Measurements from ENCODE around the gene BUB1B.

BUB1B gene

GRCh38 chr15:40257656-40258450 is 97.0 kb downstream of the BUB1B start:
- DNase-seq: no peak

- DNase-seq: no peak
Observed at GRCh38 chr15:40258544-40258943, 97.7 kb downstream of the BUB1B start.

GRCh38 chr15:40259021-40259420 is 98.2 kb downstream of the BUB1B start:
- no peak for DNase-seq

GRCh38 chr15:40263024-40263754 is 102.3 kb downstream of the BUB1B start:
- no peak for DNase-seq

- DNase-seq: no peak
Observed at GRCh38 chr15:40264321-40265153, 103.7 kb downstream of the BUB1B start.

GRCh38 chr15:40265355-40265754 is 104.5 kb downstream of the BUB1B start:
- DNase-seq: no peak

- DNase-seq: no peak
Observed at GRCh38 chr15:40265875-40266274, 105.0 kb downstream of the BUB1B start.

- DNase-seq: no peak
Observed at GRCh38 chr15:40266828-40267304, 106.0 kb downstream of the BUB1B start.

GRCh38 chr15:40267670-40268069 is 106.8 kb downstream of the BUB1B start:
- DNase-seq: no peak

- no peak for DNase-seq
Observed at GRCh38 chr15:40269604-40270003, 108.7 kb downstream of the BUB1B start.

- DNase-seq: no peak
Observed at GRCh38 chr15:40270246-40270995, 109.6 kb downstream of the BUB1B start.
